AG10803 (cell line): ENCODE results near the gene PTH1R.

Experiments
- DNase-seq: peaks from one replicate; pipeline ENCODE4 v3.0.0; 2010; ENCODE audit warnings: low read depth
- H3K4me3 ChIP-seq: 2 replicates; pipeline ENCODE4 v1.5.1; 2011; ENCODE audit warnings: mild to moderate bottlenecking, low read length, control low read depth
- CTCF ChIP-seq: conservative IDR thresholded peaks from 2 replicates; pipeline ENCODE4 v1.5.1; 2011; ENCODE audit warnings: mild to moderate bottlenecking, low read length, control low read depth, inconsistent platforms

The PTH1R gene

GRCh38 chr3:46897031-46897430 lies 19.5 kb downstream of the PTH1R start:
- DNase-seq, result no peak
- H3K4me3 ChIP-seq, result no peak overlapping the region
- no peak for TF ChIP-seq CTCF

GRCh38 chr3:46897829-46898320 lies 20.4 kb downstream of the PTH1R start:
- no peak for TF ChIP-seq CTCF
- DNase-seq, result no peak
- H3K4me3 ChIP-seq, result no peak overlapping the region

GRCh38 chr3:46898321-46899150 lies 21.0 kb downstream of the PTH1R start:
- DNase-seq, result no peak
- no peak for TF ChIP-seq CTCF
- no peak overlapping the region for H3K4me3 ChIP-seq

GRCh38 chr3:46899151-46900006 lies 21.9 kb downstream of the PTH1R start:
- H3K4me3 ChIP-seq, result no peak overlapping the region
- no peak for DNase-seq

GRCh38 chr3:46900007-46900292 lies 22.4 kb downstream of the PTH1R start:
- DNase-seq, result no peak
- H3K4me3 ChIP-seq, result no peak overlapping the region
- TF ChIP-seq CTCF, result no peak

More at GRCh38 chr3:46899151-46900006, 21.9 kb downstream of the PTH1R start:
- no peak for TF ChIP-seq CTCF

- no peak for TF ChIP-seq CTCF
- DNase-seq, result no peak
These were observed 22.8 kb downstream of the PTH1R start for GRCh38 chr3:46900356-46900755.

GRCh38 chr3:46901061-46901460 lies 23.5 kb downstream of the PTH1R start:
- TF ChIP-seq CTCF, result no peak
- no peak overlapping the region for H3K4me3 ChIP-seq
- DNase-seq, result no peak

More at GRCh38 chr3:46900356-46900755, 22.8 kb downstream of the PTH1R start:
- H3K4me3 ChIP-seq, result no peak overlapping the region
